Measurements from ENCODE around the gene RALGPS2.

GRCh38 chr1:178928976-178929375 lies 203.9 kb downstream of the RALGPS2 start:
- no peak for TF ChIP-seq GATA2 (IDR thresholded peaks at IDR 0.05; ENCODE audit: low read depth, low read length)
- TF ChIP-seq GATA3 (IDR thresholded peaks at IDR 0.05; ENCODE audit: low read depth, low read length) = no peak

All from SH-SY5Y (cell line).